Duodenal mucosa (tissue), 2 donors: Measurements from ENCODE around the gene RGCC.
A peak's percentile ranks its signal among the peaks of the same experiment; 100 is the strongest.

ENCODE experiments used
- H3K27ac ChIP-seq: one replicate; pipeline ENCODE4 v1.7.0; 2013; ENCODE audit warnings: low read depth, low read length
- H3K27me3 ChIP-seq, 2 donors: one replicate each; pipeline ENCODE4 v1.7.0; 2013; ENCODE audit warnings: low read length in 2 of 2, control low read depth in 1 of 2; ENCODE audit not compliant: insufficient read depth in 2 of 2, control insufficient read depth in 1 of 2
- H3K36me3 ChIP-seq, 2 donors: one replicate each; pipeline ENCODE4 v1.7.0; 2013; ENCODE audit warnings: low read length in 2 of 2, control low read depth in 1 of 2; ENCODE audit not compliant: insufficient read depth in 2 of 2, control insufficient read depth in 1 of 2
- H3K4me1 ChIP-seq, 2 donors: one replicate each; pipeline ENCODE4 v1.7.0; 2013; ENCODE audit warnings: low read length in 2 of 2, control low read depth in 1 of 2; ENCODE audit not compliant: insufficient read depth in 2 of 2, control insufficient read depth in 1 of 2
- H3K4me3 ChIP-seq, 2 donors: one replicate each; pipeline ENCODE4 v1.7.0; 2013; ENCODE audit warnings: low read length in 2 of 2, low read depth in 1 of 2
- H3K9ac ChIP-seq, 2 donors: one replicate each; pipeline ENCODE4 v1.7.0; 2013; ENCODE audit warnings: low read length in 2 of 2, low read depth in 1 of 2
- H3K9me3 ChIP-seq, 2 donors: one replicate each; pipeline ENCODE4 v1.7.0; 2013; ENCODE audit warnings: low read length in 2 of 2, control low read depth in 1 of 2; ENCODE audit not compliant: control insufficient read depth in 1 of 2

Gene RGCC

GRCh38 chr13:41443969-41444368 is 13.4 kb upstream of the RGCC start:
- Histone ChIP-seq H3K27me3 (no peaks in the 10 kb centered on the region), H3K4me3 (no peak overlapping the region), H3K36me3 (no peaks in the 10 kb centered on the region), H3K9ac (no peak overlapping the region), H3K9me3 (no peaks in the 10 kb centered on the region), H3K27ac (no peak overlapping the region), H3K4me1 (no peaks in the 10 kb centered on the region)

GRCh38 chr13:41452462-41452861 is 4.9 kb upstream of the RGCC start:
- no peaks in the 10 kb centered on the region for H3K4me1 ChIP-seq
- H3K4me3 ChIP-seq = no peak overlapping the region
- no peak overlapping the region for H3K9ac ChIP-seq
- no peaks in the 10 kb centered on the region for H3K9me3 ChIP-seq
- H3K36me3 ChIP-seq = no peaks in the 10 kb centered on the region
- peaks cover 4 to 17% of the 10 kb centered on the region in 2 donors for H3K27me3 ChIP-seq
- no peak overlapping the region for H3K27ac ChIP-seq

GRCh38 chr13:41453620-41454019 is 3.7 kb upstream of the RGCC start:
- peaks cover 6 to 9% of the 10 kb centered on the region in 2 donors for H3K4me1 ChIP-seq
- H3K9ac ChIP-seq = no peak overlapping the region
- H3K9me3 ChIP-seq = no peaks in the 10 kb centered on the region
- peaks cover 16 to 28% of the 10 kb centered on the region in 2 donors for H3K27me3 ChIP-seq
- no peak overlapping the region for H3K27ac ChIP-seq
- H3K36me3 ChIP-seq = no peaks in the 10 kb centered on the region
- H3K4me3 ChIP-seq = no peak overlapping the region

- Histone ChIP-seq H3K9me3 (no peaks in the 10 kb centered on the region), H3K9ac (no peak overlapping the region), H3K4me1 (peaks cover 8 to 14% of the 10 kb centered on the region in 2 donors)
These were observed 3.2 kb upstream of the RGCC start for GRCh38 chr13:41454170-41454569.

GRCh38 chr13:41455725-41456419 is 1.5 kb upstream of the RGCC start:
- Histone ChIP-seq H3K4me3 (no peak overlapping the region), H3K27ac (no peak overlapping the region), H3K4me1 (peaks cover 8 to 16% of the 10 kb centered on the region in 2 donors), H3K9ac (no peak overlapping the region), H3K36me3 (no peaks in the 10 kb centered on the region), H3K9me3 (no peaks in the 10 kb centered on the region), H3K27me3 (peaks cover 19 to 37% of the 10 kb centered on the region in 2 donors)

More at GRCh38 chr13:41454170-41454569, 3.2 kb upstream of the RGCC start:
- Histone ChIP-seq H3K27ac (no peak overlapping the region), H3K36me3 (no peaks in the 10 kb centered on the region), H3K27me3 (peaks cover 19 to 33% of the 10 kb centered on the region in 2 donors), H3K4me3 (no peak overlapping the region)

GRCh38 chr13:41457589-41458186 is 338 bp downstream of the RGCC start:
- peak overlapping the region; percentile 28 for H3K27ac ChIP-seq
- peak overlapping the region; percentile 43 to 59 for H3K9ac ChIP-seq
- H3K27me3 ChIP-seq = peaks cover 19 to 37% of the 10 kb centered on the region in 2 donors
- no peaks in the 10 kb centered on the region for H3K9me3 ChIP-seq
- H3K4me1 ChIP-seq = peaks cover 12 to 16% of the 10 kb centered on the region in 2 donors
- H3K36me3 ChIP-seq = no peaks in the 10 kb centered on the region
- H3K4me3 ChIP-seq = peak overlapping the region; percentile 62 to 67

GRCh38 chr13:41458187-41458760 is 924 bp downstream of the RGCC start:
- H3K27me3 ChIP-seq = peaks cover 19 to 37% of the 10 kb centered on the region in 2 donors

GRCh38 chr13:41458761-41459431 is 1.5 kb downstream of the RGCC start:
- Histone ChIP-seq H3K4me3 (peak overlapping the region; percentile 62 to 67), H3K9me3 (no peaks in the 10 kb centered on the region), H3K4me1 (peaks cover 16 to 19% of the 10 kb centered on the region in 2 donors), H3K36me3 (no peaks in the 10 kb centered on the region), H3K27me3 (peaks cover 19 to 37% of the 10 kb centered on the region in 2 donors), H3K27ac (no peak overlapping the region), H3K9ac (peak overlapping the region; percentile 43 to 59)

More at GRCh38 chr13:41458187-41458760, 924 bp downstream of the RGCC start:
- H3K4me1 ChIP-seq = peaks cover 12 to 16% of the 10 kb centered on the region in 2 donors
- H3K9me3 ChIP-seq = no peaks in the 10 kb centered on the region
- H3K36me3 ChIP-seq = no peaks in the 10 kb centered on the region
- peak overlapping the region; percentile 28 for H3K27ac ChIP-seq
- peak overlapping the region; percentile 62 to 67 for H3K4me3 ChIP-seq
- peak overlapping the region; percentile 43 to 59 for H3K9ac ChIP-seq

- H3K4me1 ChIP-seq = peaks cover 16 to 19% of the 10 kb centered on the region in 2 donors
- H3K9ac ChIP-seq = peak overlapping the region in 1 of 2 donors; percentile 59
- peaks cover 19 to 37% of the 10 kb centered on the region in 2 donors for H3K27me3 ChIP-seq
- H3K27ac ChIP-seq = peak overlapping the region; percentile 3
- H3K9me3 ChIP-seq = no peaks in the 10 kb centered on the region
- peak overlapping the region in 1 of 2 donors; percentile 62 for H3K4me3 ChIP-seq
- H3K36me3 ChIP-seq = no peaks in the 10 kb centered on the region
These were observed 2.2 kb downstream of the RGCC start for GRCh38 chr13:41459432-41460073.
